Measurements from ENCODE around the gene MOV10L1.
A peak's percentile ranks its signal among the peaks of the same experiment; 100 is the strongest.

The MOV10L1 gene

GRCh38 chr22:50059881-50060262 is 29.9 kb upstream of the MOV10L1 start:
- no peak for DNase-seq

- DNase-seq: no peak
These were observed 29.2 kb upstream of the MOV10L1 start for GRCh38 chr22:50060441-50061140.

GRCh38 chr22:50061141-50061823 is 28.5 kb upstream of the MOV10L1 start:
- DNase-seq: no peak

GRCh38 chr22:50061824-50062355 is 27.9 kb upstream of the MOV10L1 start:
- DNase-seq: peak; percentile 33

- no peak for DNase-seq
These were observed 27.2 kb upstream of the MOV10L1 start for GRCh38 chr22:50062509-50063135.

- DNase-seq: no peak
These were observed 26.0 kb upstream of the MOV10L1 start for GRCh38 chr22:50063589-50064393.

- no peak for DNase-seq
These were observed 25.4 kb upstream of the MOV10L1 start for GRCh38 chr22:50064453-50064852.

- DNase-seq: no peak
These were observed 22.6 kb upstream of the MOV10L1 start for GRCh38 chr22:50067244-50067643.

GRCh38 chr22:50068096-50068495 is 21.7 kb upstream of the MOV10L1 start:
- no peak for DNase-seq

GRCh38 chr22:50070366-50070765 is 19.4 kb upstream of the MOV10L1 start:
- DNase-seq: no peak

- DNase-seq: no peak
These were observed 18.2 kb upstream of the MOV10L1 start for GRCh38 chr22:50071432-50072166.

GRCh38 chr22:50072167-50072555 is 17.6 kb upstream of the MOV10L1 start:
- DNase-seq: no peak

GRCh38 chr22:50072714-50073538 is 16.9 kb upstream of the MOV10L1 start:
- DNase-seq: no peak

GRCh38 chr22:50074056-50074455 is 15.8 kb upstream of the MOV10L1 start:
- DNase-seq: no peak

GRCh38 chr22:50074551-50075530 is 15.0 kb upstream of the MOV10L1 start:
- peak; percentile 14 for DNase-seq

- no peak for DNase-seq
These were observed 12.9 kb upstream of the MOV10L1 start for GRCh38 chr22:50076646-50077535.

- DNase-seq: no peak
These were observed 11.6 kb upstream of the MOV10L1 start for GRCh38 chr22:50078246-50078645.

GRCh38 chr22:50078761-50079160 is 11.0 kb upstream of the MOV10L1 start:
- DNase-seq: no peak

- DNase-seq: no peak
These were observed 9.7 kb upstream of the MOV10L1 start for GRCh38 chr22:50080077-50080465.

Data from hematopoietic multipotent progenitor cell treated with erythropoietin and hydrocortisone succinate and interleukin-3 and kit ligand, for 8 days (in vitro differentiated cells).